Mesendoderm (in vitro differentiated cells): ENCODE data around the gene FAIM2.
"Not testable (repeated sequence)": the region's sequence is repeated elsewhere in the genome, so short reads cannot be mapped to it uniquely, and the experiment has no call there.

Experiments used
- DNase-seq: peaks from one replicate; pipeline ENCODE4 v3.0.0; 2013
- H2AK5ac ChIP-seq: 2 replicates; pipeline ENCODE4 v1.6.1; 2013; ENCODE audit warnings: low read length, inconsistent platforms
- H2BK120ac ChIP-seq: 2 replicates; pipeline ENCODE4 v1.6.1; 2013; ENCODE audit warnings: low read depth, mild to moderate bottlenecking, low read length, moderate library complexity, mixed read lengths
- H2BK15ac ChIP-seq: replicated peaks from 2 replicates; pipeline ENCODE4 v1.6.1; 2013; ENCODE audit warnings: low read depth, mild to moderate bottlenecking, moderate library complexity
- H2BK5ac ChIP-seq: 2 replicates; pipeline ENCODE4 v1.6.1; 2013; ENCODE audit warnings: low read length, inconsistent platforms
- H3K18ac ChIP-seq: 2 replicates; pipeline ENCODE4 v1.6.1; 2013; ENCODE audit warnings: mild to moderate bottlenecking, low read length, mixed read lengths
- H3K23ac ChIP-seq: one replicate; pipeline ENCODE4 v1.6.1; 2013; ENCODE audit warnings: low read length
- H3K27ac ChIP-seq: 2 replicates; pipeline ENCODE4 v1.5.1; 2013; ENCODE audit warnings: low read depth, mild to moderate bottlenecking, inconsistent platforms, low read length, moderate library complexity
- H3K27me3 ChIP-seq: 2 replicates; pipeline ENCODE4 v1.6.1; 2013; ENCODE audit warnings: low read length, control low read depth, mild to moderate bottlenecking, inconsistent platforms; ENCODE audit not compliant: insufficient read depth, poor library complexity
- H3K36me3 ChIP-seq: 2 replicates; pipeline ENCODE4 v1.6.1; 2013; ENCODE audit warnings: low read length, inconsistent platforms; ENCODE audit not compliant: control insufficient read depth, insufficient read depth
- H3K4ac ChIP-seq: one replicate; pipeline ENCODE4 v1.6.1; 2013; ENCODE audit warnings: low read depth, mild to moderate bottlenecking, low read length, moderate library complexity
- H3K4me1 ChIP-seq: 2 replicates; pipeline ENCODE4 v1.6.1; 2013; ENCODE audit warnings: low read depth, low read length, inconsistent platforms; ENCODE audit not compliant: control insufficient read depth
- H3K4me2 ChIP-seq: 2 replicates; pipeline ENCODE4 v1.6.1; 2013; ENCODE audit warnings: low read length
- H3K4me3 ChIP-seq: 2 replicates; pipeline ENCODE4 v1.5.1; 2013; ENCODE audit warnings: mild to moderate bottlenecking, low read length
- H3K56ac ChIP-seq: one replicate; pipeline ENCODE4 v1.6.1; 2013; ENCODE audit warnings: low read length
- H3K79me1 ChIP-seq: 2 replicates; pipeline ENCODE4 v1.6.1; 2013; ENCODE audit warnings: low read length, inconsistent platforms
- H3K79me2 ChIP-seq: 2 replicates; pipeline ENCODE4 v1.6.1; 2013; ENCODE audit warnings: mild to moderate bottlenecking, low read length; ENCODE audit not compliant: control insufficient read depth, insufficient read depth
- H3K9ac ChIP-seq: 2 replicates; pipeline ENCODE4 v1.6.1; 2013; ENCODE audit warnings: low read length, inconsistent platforms
- H4K5ac ChIP-seq: one replicate; pipeline ENCODE4 v1.6.1; 2013; ENCODE audit warnings: low read length
- H4K8ac ChIP-seq: one replicate; pipeline ENCODE4 v1.6.1; 2013; ENCODE audit warnings: low read depth, mild to moderate bottlenecking, control low read depth, low read length, moderate library complexity
- WGBS: extraction: QIAGEN DNeasy Blood & Tissue Kit; methylation state at CpG from one replicate; pipeline ENCODE4 v1.1.7; 2013; ENCODE audit warnings: low lambda C conversion rate, missing lambda C conversion rate; ENCODE audit not compliant: insufficient coverage; ENCODE audit errors: extremely low coverage; 5-methylcytosine and 5-hydroxymethylcytosine counted together

Gene FAIM2

DNA sequence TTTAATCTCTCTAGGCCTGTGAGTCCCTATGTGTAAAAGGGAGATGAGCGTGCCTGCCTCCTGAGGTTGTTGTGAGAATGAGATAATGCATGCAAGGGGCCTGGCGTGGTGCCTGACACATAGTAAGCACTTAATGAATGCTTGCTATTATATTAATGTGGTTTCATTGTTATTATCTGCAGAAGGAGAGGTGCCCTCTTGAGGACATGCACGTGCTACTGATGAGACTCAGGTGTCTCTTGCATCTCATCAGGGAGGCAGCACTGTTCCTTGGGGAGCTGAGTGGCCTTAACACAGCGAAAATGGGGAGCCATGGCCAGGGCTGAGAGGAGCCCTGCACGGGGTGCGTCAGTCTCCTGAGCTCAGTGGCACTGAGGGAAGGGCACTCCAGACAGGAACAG lies 30.9 kb downstream of the FAIM2 start:
- Histone ChIP-seq H3K18ac (no peak overlapping the region), H3K27ac (no peak overlapping the region), H3K4me2 (no peak overlapping the region), H2BK15ac (no peak overlapping the region), H2BK120ac (no peak overlapping the region), H4K5ac (no peak overlapping the region), H4K8ac (no peak overlapping the region), H3K36me3 (no peaks in the 10 kb centered on the region), H3K27me3 (no peaks in the 10 kb centered on the region), H3K56ac (no peak overlapping the region), H3K23ac (no peak overlapping the region), H2BK5ac (no peak overlapping the region), H3K9ac (no peak overlapping the region), H3K4ac (no peak overlapping the region), H3K4me1 (no peaks in the 10 kb centered on the region), H3K79me2 (no peaks in the 10 kb centered on the region), H3K4me3 (no peak overlapping the region), H2AK5ac (no peak overlapping the region), H3K79me1 (no peaks in the 10 kb centered on the region)
- WGBS, result no CpG with 5 or more reads among the region's 6 CpGs
- DNase-seq, result no peak

DNA sequence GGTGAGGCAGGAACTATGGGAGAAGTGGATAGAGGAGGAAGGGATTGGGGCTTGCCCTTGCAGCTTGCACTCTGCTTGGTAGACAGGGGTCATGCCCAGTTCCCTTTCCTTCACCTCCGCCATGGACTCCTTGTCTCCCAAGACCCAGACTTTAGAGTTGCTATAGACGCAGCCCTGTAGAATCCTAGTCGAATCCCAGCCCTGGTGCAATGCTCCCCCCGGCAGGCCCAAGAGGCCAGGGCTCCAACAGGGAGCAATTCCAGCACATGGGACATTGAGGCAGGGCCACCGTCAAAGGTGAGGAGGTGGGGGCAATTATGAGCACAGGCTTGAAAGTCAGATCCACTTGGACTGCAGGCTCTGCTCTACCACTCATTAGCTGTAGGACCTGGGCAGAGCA lies 31.3 kb downstream of the FAIM2 start:
- no peak overlapping the region for H2BK15ac ChIP-seq
- no peak overlapping the region for H3K23ac ChIP-seq
- H4K5ac ChIP-seq, result no peak overlapping the region
- H3K79me1 ChIP-seq, result no peaks in the 10 kb centered on the region
- H3K79me2 ChIP-seq, result no peaks in the 10 kb centered on the region
- no peak overlapping the region for H3K18ac ChIP-seq
- H3K36me3 ChIP-seq, result no peaks in the 10 kb centered on the region
- no peaks in the 10 kb centered on the region for H3K4me1 ChIP-seq
- H2AK5ac ChIP-seq, result no peak overlapping the region
- H3K4ac ChIP-seq, result no peak overlapping the region
- no peak overlapping the region for H3K4me3 ChIP-seq
- no peak overlapping the region for H3K4me2 ChIP-seq
- H2BK5ac ChIP-seq, result no peak overlapping the region
- no peak overlapping the region for H3K9ac ChIP-seq
- no peak overlapping the region for H3K56ac ChIP-seq
- H4K8ac ChIP-seq, result no peak overlapping the region
- H2BK120ac ChIP-seq, result no peak overlapping the region
- no CpG with 5 or more reads among the region's 5 CpGs for WGBS
- no peaks in the 10 kb centered on the region for H3K27me3 ChIP-seq
- H3K27ac ChIP-seq, result no peak overlapping the region
- DNase-seq, result no peak

GRCh38 chr12:49871811-49872251 lies 31.9 kb downstream of the FAIM2 start:
- not testable (repeated sequence) for H3K36me3 ChIP-seq, H3K18ac ChIP-seq, H3K4ac ChIP-seq, H3K4me2 ChIP-seq, H3K23ac ChIP-seq, H3K56ac ChIP-seq, H4K5ac ChIP-seq, H3K9ac ChIP-seq, H2BK15ac ChIP-seq, H2BK5ac ChIP-seq, H4K8ac ChIP-seq, H3K4me3 ChIP-seq, H3K79me2 ChIP-seq, H2AK5ac ChIP-seq, H2BK120ac ChIP-seq, H3K79me1 ChIP-seq, H3K4me1 ChIP-seq, H3K27ac ChIP-seq, DNase-seq, H3K27me3 ChIP-seq
- no CpG with 5 or more reads among the region's 8 CpGs for WGBS

DNA sequence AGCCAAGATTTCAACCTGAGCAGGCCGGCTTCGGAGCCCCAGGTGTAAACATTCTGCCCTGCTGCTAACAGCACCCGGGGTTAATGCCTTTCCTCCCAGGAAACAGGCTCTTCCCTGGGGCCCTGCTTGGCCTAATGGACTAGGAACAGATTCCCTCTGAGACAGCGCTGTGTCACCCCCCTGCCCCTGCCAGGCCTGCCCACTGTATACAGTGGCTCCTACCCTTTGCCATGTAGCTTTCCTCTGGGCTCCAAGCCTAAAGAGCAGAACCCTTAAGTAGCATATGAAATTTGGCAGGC lies 32.5 kb downstream of the FAIM2 start:
- no peak overlapping the region for H3K27ac ChIP-seq
- H3K4me2 ChIP-seq, result no peak overlapping the region
- H3K79me2 ChIP-seq, result no peaks in the 10 kb centered on the region
- no peak overlapping the region for H3K4me3 ChIP-seq
- H3K9ac ChIP-seq, result no peak overlapping the region
- H2AK5ac ChIP-seq, result no peak overlapping the region
- no peak overlapping the region for H2BK120ac ChIP-seq
- H2BK5ac ChIP-seq, result no peak overlapping the region
- H3K23ac ChIP-seq, result no peak overlapping the region
- H3K36me3 ChIP-seq, result no peaks in the 10 kb centered on the region
- no peak overlapping the region for H3K18ac ChIP-seq
- no peak for DNase-seq
- no CpG with 5 or more reads among the region's 4 CpGs for WGBS
- no peaks in the 10 kb centered on the region for H3K79me1 ChIP-seq
- no peaks in the 10 kb centered on the region for H3K27me3 ChIP-seq
- no peak overlapping the region for H3K4ac ChIP-seq
- H3K4me1 ChIP-seq, result no peaks in the 10 kb centered on the region
- H2BK15ac ChIP-seq, result no peak overlapping the region
- no peak overlapping the region for H4K5ac ChIP-seq
- H3K56ac ChIP-seq, result no peak overlapping the region
- no peak overlapping the region for H4K8ac ChIP-seq

- Histone ChIP-seq H4K8ac (no peak overlapping the region), H2BK15ac (no peak overlapping the region), H4K5ac (no peak overlapping the region), H3K36me3 (no peaks in the 10 kb centered on the region), H2BK120ac (no peak overlapping the region), H3K27ac (no peak overlapping the region), H3K27me3 (no peaks in the 10 kb centered on the region), H3K23ac (no peak overlapping the region), H3K4ac (no peak overlapping the region), H3K4me3 (no peak overlapping the region), H3K79me2 (no peaks in the 10 kb centered on the region), H3K56ac (no peak overlapping the region), H2BK5ac (no peak overlapping the region), H3K79me1 (no peaks in the 10 kb centered on the region), H3K18ac (no peak overlapping the region), H3K4me1 (no peaks in the 10 kb centered on the region), H3K9ac (no peak overlapping the region), H3K4me2 (no peak overlapping the region), H2AK5ac (no peak overlapping the region)
- DNase-seq, result no peak
- WGBS, result no CpG with 5 or more reads among the region's 11 CpGs
Observed at GRCh38 chr12:49870501-49871262, 33.0 kb downstream of the FAIM2 start.
